ENCODE results near the gene RYK.

GRCh38 chr3:134276086-134276485, 25.4 kb upstream of the RYK start:
- TF ChIP-seq TAF1 (IDR thresholded peaks at IDR 0.05; ENCODE audit: low read depth) (no peak), RAD21 (IDR thresholded peaks at IDR 0.05; ENCODE audit: low read depth) (no peak), FOXM1 (IDR thresholded peaks at IDR 0.05; ENCODE audit: borderline replicate concordance, low read depth) (no peak), NFIC (IDR thresholded peaks at IDR 0.05) (no peak), TCF12 (IDR thresholded peaks at IDR 0.05; ENCODE audit: low read depth) (no peak), TEAD4 (IDR thresholded peaks at IDR 0.05) (no peak), EGR1 (IDR thresholded peaks at IDR 0.05) (no peak), MAX (IDR thresholded peaks at IDR 0.05) (no peak), CEBPB (IDR thresholded peaks at IDR 0.05) (no peak), USF1 (IDR thresholded peaks at IDR 0.05) (no peak), YY1 (IDR thresholded peaks at IDR 0.05; ENCODE audit: low read depth) (no peak), EP300 (IDR thresholded peaks at IDR 0.05; ENCODE audit: borderline replicate concordance) (no peak)
- TF ChIP-seq, protein P1, sequence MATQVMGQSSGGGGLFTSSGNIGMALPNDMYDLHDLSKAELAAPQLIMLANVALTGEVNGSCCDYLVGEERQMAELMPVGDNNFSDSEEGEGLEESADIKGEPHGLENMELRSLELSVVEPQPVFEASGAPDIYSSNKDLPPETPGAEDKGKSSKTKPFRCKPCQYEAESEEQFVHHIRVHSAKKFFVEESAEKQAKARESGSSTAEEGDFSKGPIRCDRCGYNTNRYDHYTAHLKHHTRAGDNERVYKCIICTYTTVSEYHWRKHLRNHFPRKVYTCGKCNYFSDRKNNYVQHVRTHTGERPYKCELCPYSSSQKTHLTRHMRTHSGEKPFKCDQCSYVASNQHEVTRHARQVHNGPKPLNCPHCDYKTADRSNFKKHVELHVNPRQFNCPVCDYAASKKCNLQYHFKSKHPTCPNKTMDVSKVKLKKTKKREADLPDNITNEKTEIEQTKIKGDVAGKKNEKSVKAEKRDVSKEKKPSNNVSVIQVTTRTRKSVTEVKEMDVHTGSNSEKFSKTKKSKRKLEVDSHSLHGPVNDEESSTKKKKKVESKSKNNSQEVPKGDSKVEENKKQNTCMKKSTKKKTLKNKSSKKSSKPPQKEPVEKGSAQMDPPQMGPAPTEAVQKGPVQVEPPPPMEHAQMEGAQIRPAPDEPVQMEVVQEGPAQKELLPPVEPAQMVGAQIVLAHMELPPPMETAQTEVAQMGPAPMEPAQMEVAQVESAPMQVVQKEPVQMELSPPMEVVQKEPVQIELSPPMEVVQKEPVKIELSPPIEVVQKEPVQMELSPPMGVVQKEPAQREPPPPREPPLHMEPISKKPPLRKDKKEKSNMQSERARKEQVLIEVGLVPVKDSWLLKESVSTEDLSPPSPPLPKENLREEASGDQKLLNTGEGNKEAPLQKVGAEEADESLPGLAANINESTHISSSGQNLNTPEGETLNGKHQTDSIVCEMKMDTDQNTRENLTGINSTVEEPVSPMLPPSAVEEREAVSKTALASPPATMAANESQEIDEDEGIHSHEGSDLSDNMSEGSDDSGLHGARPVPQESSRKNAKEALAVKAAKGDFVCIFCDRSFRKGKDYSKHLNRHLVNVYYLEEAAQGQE (IDR thresholded peaks at IDR 0.05; ENCODE audit: low read depth) = no peak

Measured in Ishikawa (cell line).